ENCODE measurements around the gene FUT8.

FUT8 gene

DNA sequence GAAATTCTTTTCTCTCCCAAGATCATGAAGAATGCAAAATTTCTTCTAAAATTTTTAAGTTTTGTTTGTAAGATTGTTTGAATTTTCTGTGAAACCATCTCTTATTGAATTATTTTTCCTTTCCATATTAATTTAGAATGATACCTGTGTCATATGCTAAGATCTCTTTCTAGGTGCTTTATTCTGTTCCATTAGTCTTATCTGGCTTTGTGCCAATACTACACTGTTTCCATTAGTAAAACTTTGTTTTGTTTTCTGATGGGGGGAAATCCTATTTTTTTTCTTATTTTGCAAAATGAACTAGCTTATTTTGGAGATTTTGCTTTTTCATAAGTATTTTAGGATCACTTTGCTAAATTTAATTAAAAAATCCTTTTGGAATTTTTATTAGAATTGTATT, 193.9 kb downstream of the FUT8 start:
- TF ChIP-seq CTCF (conservative IDR thresholded peaks at IDR 0.05; ENCODE audit: low read depth, low read length): no peak
- H2AFZ ChIP-seq (ENCODE audit: low read depth): no peak overlapping the region
- H4K20me1 ChIP-seq (ENCODE audit: insufficient read depth): no peaks in the 10 kb centered on the region
- H3K27ac ChIP-seq: no peak overlapping the region
- no peak overlapping the region for H3K9ac ChIP-seq
- H3K4me2 ChIP-seq: no peak overlapping the region
- no peaks in the 10 kb centered on the region for H3K27me3 ChIP-seq (ENCODE audit: insufficient read depth, low read depth)
- no peaks in the 10 kb centered on the region for H3K79me2 ChIP-seq (ENCODE audit: insufficient read depth, low read depth)
- H3K36me3 ChIP-seq (ENCODE audit: insufficient read depth): no peaks in the 10 kb centered on the region
- no peak overlapping the region for H3K4me3 ChIP-seq (IDR thresholded peaks at IDR 0.05; ENCODE audit: insufficient read depth, low read depth, low read length)
- peaks cover 7% of the 10 kb centered on the region for H3K4me1 ChIP-seq (ENCODE audit: low read depth, poor library complexity, severe bottlenecking)

DNA sequence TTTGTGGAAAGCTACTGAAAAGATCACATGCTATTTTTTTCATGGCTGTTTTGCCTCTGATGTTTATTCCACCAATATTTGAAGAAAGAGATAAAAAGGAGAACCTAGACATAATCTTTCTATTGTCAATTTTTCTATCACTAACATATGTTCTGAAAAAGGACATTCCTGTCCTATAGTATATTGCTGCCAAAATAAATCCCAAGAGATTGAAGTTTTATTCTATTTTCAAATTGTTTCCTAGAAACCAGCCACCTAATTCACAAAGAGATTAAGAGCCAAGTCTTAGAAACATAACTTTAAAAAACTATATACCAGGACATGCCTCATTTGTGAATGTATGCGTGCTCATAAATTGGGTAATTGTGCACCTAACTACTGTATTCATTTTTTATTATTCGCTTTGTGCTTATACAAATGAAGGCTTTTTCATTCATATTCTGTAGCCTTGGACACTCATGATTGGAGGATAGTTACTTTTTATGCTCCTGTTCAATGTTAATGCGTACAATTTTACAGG, 200.7 kb downstream of the FUT8 start:
- no peak for TF ChIP-seq CTCF (conservative IDR thresholded peaks at IDR 0.05; ENCODE audit: low read depth, low read length)
- Histone ChIP-seq H3K4me3 (IDR thresholded peaks at IDR 0.05; ENCODE audit: insufficient read depth, low read depth, low read length) (no peak overlapping the region), H3K4me2 (no peak overlapping the region), H3K36me3 (ENCODE audit: insufficient read depth) (no peaks in the 10 kb centered on the region), H3K27ac (no peak overlapping the region), H3K4me1 (ENCODE audit: low read depth, poor library complexity, severe bottlenecking) (no peaks in the 10 kb centered on the region), H2AFZ (ENCODE audit: low read depth) (no peak overlapping the region), H3K79me2 (ENCODE audit: insufficient read depth, low read depth) (no peaks in the 10 kb centered on the region), H3K27me3 (ENCODE audit: insufficient read depth, low read depth) (no peaks in the 10 kb centered on the region), H3K9ac (no peak overlapping the region), H4K20me1 (ENCODE audit: insufficient read depth) (no peaks in the 10 kb centered on the region)

DNA sequence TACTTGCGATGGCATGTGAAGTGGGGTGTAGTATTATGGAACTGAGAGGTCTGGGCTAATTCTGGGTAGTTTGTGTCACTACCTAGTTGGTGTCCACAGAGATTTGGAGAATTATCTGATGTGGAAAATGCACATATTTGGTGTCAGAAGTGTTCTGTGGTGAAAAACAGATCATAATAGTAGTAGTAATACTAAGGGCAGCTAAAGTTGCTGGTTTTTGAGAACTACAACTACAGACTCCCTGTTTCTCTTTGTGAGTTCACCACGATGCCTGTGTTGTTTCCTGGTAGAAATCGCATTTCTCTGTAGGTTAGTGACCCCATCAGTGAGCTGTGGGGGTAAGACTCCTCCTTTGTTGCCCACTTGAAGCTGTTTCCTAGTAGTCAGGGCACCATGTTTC, 206.5 kb downstream of the FUT8 start:
- no peaks in the 10 kb centered on the region for H3K36me3 ChIP-seq (ENCODE audit: insufficient read depth)
- H3K4me3 ChIP-seq (IDR thresholded peaks at IDR 0.05; ENCODE audit: insufficient read depth, low read depth, low read length): no peak overlapping the region
- no peak overlapping the region for H3K9ac ChIP-seq
- no peaks in the 10 kb centered on the region for H3K79me2 ChIP-seq (ENCODE audit: insufficient read depth, low read depth)
- H3K4me1 ChIP-seq (ENCODE audit: low read depth, poor library complexity, severe bottlenecking): no peaks in the 10 kb centered on the region
- no peaks in the 10 kb centered on the region for H3K27me3 ChIP-seq (ENCODE audit: insufficient read depth, low read depth)
- no peaks in the 10 kb centered on the region for H4K20me1 ChIP-seq (ENCODE audit: insufficient read depth)
- no peak overlapping the region for H3K27ac ChIP-seq
- no peak overlapping the region for H3K4me2 ChIP-seq
- TF ChIP-seq CTCF (conservative IDR thresholded peaks at IDR 0.05; ENCODE audit: low read depth, low read length): no peak
- no peak overlapping the region for H2AFZ ChIP-seq (ENCODE audit: low read depth)

DNA sequence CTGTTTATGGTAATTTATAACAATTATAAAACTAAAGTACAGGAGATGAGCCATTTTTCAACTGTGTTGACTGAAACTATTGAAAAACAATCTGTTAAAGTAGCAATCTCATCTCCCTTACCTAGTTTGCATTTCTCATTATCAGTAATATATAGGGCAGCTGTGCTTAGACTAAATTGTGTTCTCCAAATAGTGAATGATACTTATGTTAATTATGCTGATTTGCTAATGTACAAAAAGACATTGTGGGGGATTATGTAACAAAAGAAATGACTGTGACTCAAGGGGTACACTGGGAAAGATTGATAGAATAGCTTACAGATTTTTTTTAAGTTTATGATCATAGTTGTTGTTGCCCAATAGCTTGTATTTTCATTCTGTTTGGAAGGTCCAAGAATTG, 207.7 kb downstream of the FUT8 start:
- H3K4me1 ChIP-seq (ENCODE audit: low read depth, poor library complexity, severe bottlenecking): no peaks in the 10 kb centered on the region
- H3K9ac ChIP-seq: no peak overlapping the region
- H4K20me1 ChIP-seq (ENCODE audit: insufficient read depth): no peaks in the 10 kb centered on the region
- H3K4me3 ChIP-seq (IDR thresholded peaks at IDR 0.05; ENCODE audit: insufficient read depth, low read depth, low read length): no peak overlapping the region
- H3K79me2 ChIP-seq (ENCODE audit: insufficient read depth, low read depth): no peaks in the 10 kb centered on the region
- H3K4me2 ChIP-seq: no peak overlapping the region
- H3K27ac ChIP-seq: no peak overlapping the region
- no peaks in the 10 kb centered on the region for H3K36me3 ChIP-seq (ENCODE audit: insufficient read depth)
- H2AFZ ChIP-seq (ENCODE audit: low read depth): no peak overlapping the region
- H3K27me3 ChIP-seq (ENCODE audit: insufficient read depth, low read depth): no peaks in the 10 kb centered on the region
- TF ChIP-seq CTCF (conservative IDR thresholded peaks at IDR 0.05; ENCODE audit: low read depth, low read length): no peak
